GM13977 (cell line): Measurements from ENCODE around the gene NFYA.

Experiments
- DNase-seq: peaks from one replicate; pipeline ENCODE4 v3.0.0; 2012; ENCODE audit warnings: low spot score
- CTCF ChIP-seq: IDR thresholded peaks from 2 replicates; pipeline ENCODE4 v1.5.1; 2012; ENCODE audit warnings: mild to moderate bottlenecking, control low read depth; ENCODE audit not compliant: insufficient read depth; ENCODE audit errors: extremely low read depth, missing control alignments
- in situ Hi-C: fragments of 300-500 bp; cut with MboI; formaldehyde crosslinking; loops from one replicate; pipeline ENCODE4 v1.12.0; 2022; ENCODE audit warnings: low sequenced_read_pairs, low pct_unique_long_range_greater_than_20kb, mixed read lengths, inconsistent platforms; ENCODE audit not compliant: unreplicated experiment

Gene NFYA

GRCh38 chr6:41074692-41075436, 2.1 kb downstream of the NFYA start:
- DNase-seq: no peak
- TF ChIP-seq CTCF: no peak
- in situ Hi-C loops: loop anchor here (25.0 kb wide), 1 partner anchor 237 kb away; no protein-coding TSS in a partner anchor

- in situ Hi-C loops: loop anchor here (25.0 kb wide), 1 partner anchor 236 kb away; no protein-coding TSS in a partner anchor
- TF ChIP-seq CTCF: no peak
- DNase-seq: no peak
Observed at GRCh38 chr6:41075651-41076626, 3.2 kb downstream of the NFYA start.

GRCh38 chr6:41077536-41077935, 4.8 kb downstream of the NFYA start:
- no peak for TF ChIP-seq CTCF
- in situ Hi-C loops: loop anchor here (25.0 kb wide), 1 partner anchor 235 kb away; no protein-coding TSS in a partner anchor
- DNase-seq: no peak

GRCh38 chr6:41078101-41078500, 5.3 kb downstream of the NFYA start:
- TF ChIP-seq CTCF: no peak
- in situ Hi-C loops: loop anchor here (25.0 kb wide), 1 partner anchor 234 kb away; no protein-coding TSS in a partner anchor

GRCh38 chr6:41079080-41079479, 6.3 kb downstream of the NFYA start:
- DNase-seq: no peak
- in situ Hi-C loops: loop anchor here (25.0 kb wide), 1 partner anchor 233 kb away; no protein-coding TSS in a partner anchor
- TF ChIP-seq CTCF: no peak

More at GRCh38 chr6:41078101-41078500, 5.3 kb downstream of the NFYA start:
- no peak for DNase-seq

- in situ Hi-C loops: loop anchor here (25.0 kb wide), 1 partner anchor 232 kb away; no protein-coding TSS in a partner anchor
- no peak for DNase-seq
- TF ChIP-seq CTCF: no peak
Observed at GRCh38 chr6:41080621-41081020, 7.8 kb downstream of the NFYA start.
